ENCODE results near the gene KRT13.

KRT13 gene

GRCh38 chr17:41480581-41480980, 24.8 kb downstream of the KRT13 start:
- TF ChIP-seq, protein P1, sequence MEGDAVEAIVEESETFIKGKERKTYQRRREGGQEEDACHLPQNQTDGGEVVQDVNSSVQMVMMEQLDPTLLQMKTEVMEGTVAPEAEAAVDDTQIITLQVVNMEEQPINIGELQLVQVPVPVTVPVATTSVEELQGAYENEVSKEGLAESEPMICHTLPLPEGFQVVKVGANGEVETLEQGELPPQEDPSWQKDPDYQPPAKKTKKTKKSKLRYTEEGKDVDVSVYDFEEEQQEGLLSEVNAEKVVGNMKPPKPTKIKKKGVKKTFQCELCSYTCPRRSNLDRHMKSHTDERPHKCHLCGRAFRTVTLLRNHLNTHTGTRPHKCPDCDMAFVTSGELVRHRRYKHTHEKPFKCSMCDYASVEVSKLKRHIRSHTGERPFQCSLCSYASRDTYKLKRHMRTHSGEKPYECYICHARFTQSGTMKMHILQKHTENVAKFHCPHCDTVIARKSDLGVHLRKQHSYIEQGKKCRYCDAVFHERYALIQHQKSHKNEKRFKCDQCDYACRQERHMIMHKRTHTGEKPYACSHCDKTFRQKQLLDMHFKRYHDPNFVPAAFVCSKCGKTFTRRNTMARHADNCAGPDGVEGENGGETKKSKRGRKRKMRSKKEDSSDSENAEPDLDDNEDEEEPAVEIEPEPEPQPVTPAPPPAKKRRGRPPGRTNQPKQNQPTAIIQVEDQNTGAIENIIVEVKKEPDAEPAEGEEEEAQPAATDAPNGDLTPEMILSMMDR (IDR thresholded peaks at IDR 0.05) = no peak

GRCh38 chr17:41480136-41480535, 25.3 kb downstream of the KRT13 start:
- H3K4me3 ChIP-seq = no peak overlapping the region
- no peak for DNase-seq (ENCODE audit: low spot score)
- no peak overlapping the region for H3K27ac ChIP-seq
- TF ChIP-seq, protein P1 (IDR thresholded peaks at IDR 0.05) = no peak

More at GRCh38 chr17:41480581-41480980, 24.8 kb downstream of the KRT13 start:
- H3K4me3 ChIP-seq = no peak overlapping the region
- no peak for DNase-seq (ENCODE audit: low spot score)
- no peak overlapping the region for H3K27ac ChIP-seq

- no peak for DNase-seq (ENCODE audit: low spot score)
- TF ChIP-seq, protein P1 (IDR thresholded peaks at IDR 0.05) = no peak
- no peak overlapping the region for H3K27ac ChIP-seq
- H3K4me3 ChIP-seq = no peak overlapping the region
These were observed 27.2 kb downstream of the KRT13 start for GRCh38 chr17:41478237-41478636.

DNA sequence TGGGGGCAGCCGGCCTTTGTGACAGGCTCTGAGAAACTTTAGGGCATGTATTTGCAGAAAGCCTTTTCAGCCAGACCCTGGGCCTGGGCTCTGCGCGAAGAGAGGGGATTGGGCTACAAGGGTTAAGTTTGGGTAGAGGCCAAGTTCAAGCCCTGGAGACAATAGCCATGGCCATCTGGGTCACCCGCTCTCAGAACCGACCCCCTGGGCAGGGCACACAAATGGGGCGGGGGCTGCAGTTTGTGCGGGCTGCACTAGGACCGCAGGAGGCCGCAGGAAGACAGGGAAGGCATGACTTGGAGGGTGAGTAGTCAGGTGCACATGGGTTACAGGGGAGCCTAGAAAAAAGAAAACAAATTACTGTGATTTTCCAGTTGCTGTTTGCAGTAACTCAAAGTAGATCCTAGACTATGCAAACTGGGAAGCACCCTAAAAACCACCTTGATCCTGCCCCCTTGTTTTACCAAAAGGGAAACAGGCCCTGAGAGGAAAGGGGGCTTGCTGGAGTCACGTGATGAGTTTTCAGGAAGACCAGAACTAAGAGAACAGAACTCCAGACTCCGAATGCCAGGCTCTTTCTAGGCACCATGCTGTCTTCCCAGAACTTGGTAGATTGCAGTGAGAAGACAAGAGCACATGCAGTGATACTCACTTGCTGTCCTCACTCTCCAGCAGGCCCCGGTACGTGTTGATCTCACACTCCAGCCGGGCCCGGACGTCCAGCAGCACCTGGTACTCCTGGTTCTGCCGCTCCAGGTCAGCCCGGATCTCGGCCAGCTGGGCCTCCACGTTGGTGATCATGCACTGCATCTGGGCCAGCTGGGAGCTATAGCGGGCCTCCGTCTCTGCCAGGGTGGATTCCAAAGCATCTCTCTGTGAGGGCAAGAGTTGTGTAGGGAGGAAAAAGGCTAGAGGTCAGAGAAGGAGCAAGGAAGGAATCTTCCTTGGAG, 28.3 kb downstream of the KRT13 start:
- TF ChIP-seq, protein P1 (IDR thresholded peaks at IDR 0.05) = no peak
- Histone ChIP-seq H3K27ac (no peak overlapping the region), H3K4me3 (no peak overlapping the region)
- DNase-seq (ENCODE audit: low spot score) = no peak

DNA sequence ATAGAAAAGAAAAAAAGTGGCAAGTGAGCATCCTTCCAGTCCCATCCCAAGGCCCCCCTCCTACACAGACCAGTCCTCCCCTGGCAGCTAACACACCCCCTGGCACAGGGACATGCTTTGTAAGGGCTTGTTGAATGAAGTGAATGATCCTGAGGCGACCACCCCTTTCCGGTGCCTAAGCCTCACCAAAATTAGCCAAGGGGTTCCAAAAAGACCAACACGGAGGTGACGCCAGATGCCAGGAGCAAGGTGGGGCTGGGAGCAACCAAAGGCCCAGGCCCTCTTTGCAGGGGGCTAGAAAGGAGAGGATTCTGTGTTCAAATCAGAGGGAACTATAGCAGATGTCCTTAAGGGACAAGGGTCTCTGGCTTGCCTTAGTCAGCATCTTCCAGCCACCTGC, 30.0 kb downstream of the KRT13 start:
- H3K27ac ChIP-seq = no peak overlapping the region
- no peak overlapping the region for H3K4me3 ChIP-seq
- TF ChIP-seq, protein P1 (IDR thresholded peaks at IDR 0.05) = no peak
- no peak for DNase-seq (ENCODE audit: low spot score)

DNA sequence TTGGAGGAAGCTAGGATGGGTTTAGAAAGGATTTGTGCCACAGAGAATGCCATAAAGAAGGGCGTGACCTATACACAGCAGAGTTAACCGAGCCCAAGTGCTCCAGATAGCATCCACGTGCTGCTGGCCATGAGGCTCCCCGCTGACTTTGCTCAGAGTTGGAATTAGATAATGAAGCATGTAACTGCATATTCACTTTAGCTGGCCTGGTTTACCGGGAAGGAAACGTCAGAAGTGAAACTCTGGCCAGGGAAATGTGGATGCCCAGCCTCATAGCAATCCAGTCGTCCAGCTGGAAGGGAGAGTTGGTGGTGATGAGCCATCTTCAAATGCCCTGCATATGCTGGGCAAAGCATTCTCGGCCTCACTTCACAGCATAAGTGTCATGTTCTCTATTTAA, 30.5 kb downstream of the KRT13 start:
- Histone ChIP-seq H3K4me3 (no peak overlapping the region), H3K27ac (no peak overlapping the region)
- DNase-seq (ENCODE audit: low spot score) = no peak
- TF ChIP-seq, protein P1 (IDR thresholded peaks at IDR 0.05) = no peak

- no peak overlapping the region for H3K27ac ChIP-seq
- no peak overlapping the region for H3K4me3 ChIP-seq
- no peak for DNase-seq (ENCODE audit: low spot score)
- TF ChIP-seq, protein P1 (IDR thresholded peaks at IDR 0.05) = no peak
These were observed 37.1 kb downstream of the KRT13 start for GRCh38 chr17:41468346-41468745.

Data from coronary artery (tissue), 2 donors.